SU-DHL-6 (cell line): ENCODE results near the gene PPP2R5D.

Experiments used
- H2AFZ ChIP-seq: fragments of 200-600 bp; sonication (generic); 2 replicates; pipeline ENCODE4 v1.6.1; 2014; ENCODE audit warnings: low read depth, mild to moderate bottlenecking, moderate library complexity, mixed read lengths, antibody characterized with exemption, low read length; ENCODE audit not compliant: severe bottlenecking
- H3F3A ChIP-seq: fragments of 200-600 bp; shearing (Covaris generic); 2 replicates; pipeline ENCODE4 v1.6.0; 2016; ENCODE audit warnings: antibody characterized with exemption, mild to moderate bottlenecking; ENCODE audit not compliant: insufficient read depth
- H3K27ac ChIP-seq: fragments of 200-600 bp; sonication (generic); 2 replicates; pipeline ENCODE4 v1.5.1; 2016; ENCODE audit warnings: low read depth, mild to moderate bottlenecking, low read length, moderate library complexity, mixed read lengths
- H3K27me3 ChIP-seq: fragments of 200-600 bp; sonication (generic), shearing (Covaris generic); 2 replicates; pipeline ENCODE4 v1.6.0; 2014; ENCODE audit warnings: mild to moderate bottlenecking, low read length
- H3K36me3 ChIP-seq: fragments of 200-600 bp; sonication (generic); 2 replicates; pipeline ENCODE4 v1.6.1; 2014; ENCODE audit warnings: mild to moderate bottlenecking, low read length, mixed read lengths
- H3K4me2 ChIP-seq: fragments of 300-600, 200-600 bp; shearing (Covaris generic), sonication (generic); 2 replicates; pipeline ENCODE4 v1.6.0; 2014; ENCODE audit warnings: low read length, low read depth, mild to moderate bottlenecking; ENCODE audit not compliant: poor library complexity, severe bottlenecking
- H3K4me3 ChIP-seq: fragments of 200-600 bp; sonication (generic); 2 replicates; pipeline ENCODE4 v1.5.1; 2014; ENCODE audit warnings: antibody characterized with exemption, low read length, mild to moderate bottlenecking, mixed read lengths; ENCODE audit not compliant: insufficient read depth, poor library complexity, severe bottlenecking
- H3K79me2 ChIP-seq: fragments of 200-600 bp; sonication (generic); 2 replicates; pipeline ENCODE4 v1.6.1; 2014; ENCODE audit warnings: mild to moderate bottlenecking, low read length, moderate library complexity; ENCODE audit not compliant: insufficient read depth
- H3K9ac ChIP-seq: fragments of 200-600 bp; sonication (generic); 2 replicates; pipeline ENCODE4 v1.7.0; 2014; ENCODE audit warnings: mild to moderate bottlenecking, low read length
- H3K9me2 ChIP-seq: fragments of 200-600 bp; sonication (generic); replicated peaks from 2 replicates; pipeline ENCODE4 v1.6.1; 2014; ENCODE audit warnings: low read length; ENCODE audit not compliant: insufficient read depth
- H3K9me3 ChIP-seq: fragments of 200-600 bp; sonication (generic); 2 replicates; pipeline ENCODE4 v1.6.1; 2014; ENCODE audit warnings: low read length, mixed read lengths; ENCODE audit not compliant: insufficient read depth
- H4K20me1 ChIP-seq: fragments of 200-600 bp; sonication (generic); 2 replicates; pipeline ENCODE4 v1.6.1; 2014; ENCODE audit warnings: low read depth, mild to moderate bottlenecking, antibody characterized with exemption, low read length, moderate library complexity, mixed read lengths
- EZH2phosphoT487 ChIP-seq: fragments of 200-600 bp; sonication (generic), shearing (Covaris generic); conservative IDR thresholded peaks from 2 replicates; pipeline ENCODE4 v1.6.1; 2018; ENCODE audit warnings: mild to moderate bottlenecking, antibody characterized with exemption, low read length, moderate library complexity, mixed read lengths
- TF ChIP-seq, protein P1 (sequence below): fragments of 200-600 bp; sonication (generic); IDR thresholded peaks from one replicate; pipeline ENCODE4 v1.5.1; 2017; ENCODE audit warnings: antibody characterized with exemption, mild to moderate bottlenecking, low read length, moderate library complexity; ENCODE audit not compliant: insufficient read depth, poor library complexity, severe bottlenecking

The PPP2R5D gene

DNA sequence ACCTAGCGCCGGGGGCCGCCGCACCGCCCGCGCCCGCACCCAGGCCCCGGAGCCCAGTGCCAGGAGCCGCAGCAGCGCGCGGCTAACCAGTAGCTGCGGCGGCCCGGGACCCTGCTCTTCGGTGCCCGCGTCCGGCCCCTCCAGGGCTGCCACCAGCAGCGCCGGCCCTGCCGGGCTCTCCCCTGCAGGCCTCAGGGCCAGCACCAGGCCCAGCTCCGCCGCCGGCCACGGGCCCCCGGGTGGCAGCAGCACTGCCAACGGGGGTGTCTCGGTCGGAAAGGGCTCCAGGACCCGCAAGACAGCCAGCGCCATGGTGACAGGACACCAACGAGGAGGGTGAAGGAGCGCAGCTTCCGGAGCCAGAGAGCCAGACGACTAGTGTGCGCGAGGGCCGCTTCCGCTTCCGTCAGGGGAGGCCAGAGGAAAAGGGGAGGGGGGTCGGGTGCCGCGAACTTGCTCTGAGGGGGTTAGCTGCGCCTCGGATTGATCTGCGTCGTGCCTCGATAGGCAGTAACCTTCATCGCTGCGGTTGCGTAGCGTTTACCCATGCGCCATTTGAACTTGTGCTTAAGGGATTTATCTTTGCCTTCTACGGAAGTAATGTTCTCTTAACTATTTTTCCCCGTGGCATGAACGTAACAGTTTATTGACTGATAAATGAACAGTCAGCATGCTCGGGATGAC is 5.4 kb upstream of the PPP2R5D start, which contains the start of gene PEX6:
TSS of gene PEX6 (minus strand) at position 343 of the 684 bp plus-strand sequence. CDS start at position 312, 31 bp downstream.
- H4K20me1 ChIP-seq = no peaks in the 10 kb centered on the region
- H3K79me2 ChIP-seq = peaks cover 38% of the 10 kb centered on the region
- peak within 1 kb of the TSS; percentile 80 for H2AFZ ChIP-seq
- peaks cover 5% of the 10 kb centered on the region; the same call in 1 of the 2 replicates for H3K36me3 ChIP-seq
- H3K9ac ChIP-seq = peak within 1 kb of the TSS; percentile 85
- peaks cover 19% of the 10 kb centered on the region for H3F3A ChIP-seq
- H3K4me3 ChIP-seq = peak within 1 kb of the TSS; percentile 75
- no peaks in the 10 kb centered on the region for H3K27me3 ChIP-seq
- no peaks in the 10 kb centered on the region for H3K9me2 ChIP-seq
- H3K4me2 ChIP-seq = peak within 1 kb of the TSS; percentile 84
- no peaks in the 10 kb centered on the region for H3K9me3 ChIP-seq
- peak within 1 kb of the TSS; percentile 58 for H3K27ac ChIP-seq
- TF ChIP-seq, protein P1, sequence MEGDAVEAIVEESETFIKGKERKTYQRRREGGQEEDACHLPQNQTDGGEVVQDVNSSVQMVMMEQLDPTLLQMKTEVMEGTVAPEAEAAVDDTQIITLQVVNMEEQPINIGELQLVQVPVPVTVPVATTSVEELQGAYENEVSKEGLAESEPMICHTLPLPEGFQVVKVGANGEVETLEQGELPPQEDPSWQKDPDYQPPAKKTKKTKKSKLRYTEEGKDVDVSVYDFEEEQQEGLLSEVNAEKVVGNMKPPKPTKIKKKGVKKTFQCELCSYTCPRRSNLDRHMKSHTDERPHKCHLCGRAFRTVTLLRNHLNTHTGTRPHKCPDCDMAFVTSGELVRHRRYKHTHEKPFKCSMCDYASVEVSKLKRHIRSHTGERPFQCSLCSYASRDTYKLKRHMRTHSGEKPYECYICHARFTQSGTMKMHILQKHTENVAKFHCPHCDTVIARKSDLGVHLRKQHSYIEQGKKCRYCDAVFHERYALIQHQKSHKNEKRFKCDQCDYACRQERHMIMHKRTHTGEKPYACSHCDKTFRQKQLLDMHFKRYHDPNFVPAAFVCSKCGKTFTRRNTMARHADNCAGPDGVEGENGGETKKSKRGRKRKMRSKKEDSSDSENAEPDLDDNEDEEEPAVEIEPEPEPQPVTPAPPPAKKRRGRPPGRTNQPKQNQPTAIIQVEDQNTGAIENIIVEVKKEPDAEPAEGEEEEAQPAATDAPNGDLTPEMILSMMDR = no peak
- TF ChIP-seq EZH2phosphoT487 = no peak

DNA sequence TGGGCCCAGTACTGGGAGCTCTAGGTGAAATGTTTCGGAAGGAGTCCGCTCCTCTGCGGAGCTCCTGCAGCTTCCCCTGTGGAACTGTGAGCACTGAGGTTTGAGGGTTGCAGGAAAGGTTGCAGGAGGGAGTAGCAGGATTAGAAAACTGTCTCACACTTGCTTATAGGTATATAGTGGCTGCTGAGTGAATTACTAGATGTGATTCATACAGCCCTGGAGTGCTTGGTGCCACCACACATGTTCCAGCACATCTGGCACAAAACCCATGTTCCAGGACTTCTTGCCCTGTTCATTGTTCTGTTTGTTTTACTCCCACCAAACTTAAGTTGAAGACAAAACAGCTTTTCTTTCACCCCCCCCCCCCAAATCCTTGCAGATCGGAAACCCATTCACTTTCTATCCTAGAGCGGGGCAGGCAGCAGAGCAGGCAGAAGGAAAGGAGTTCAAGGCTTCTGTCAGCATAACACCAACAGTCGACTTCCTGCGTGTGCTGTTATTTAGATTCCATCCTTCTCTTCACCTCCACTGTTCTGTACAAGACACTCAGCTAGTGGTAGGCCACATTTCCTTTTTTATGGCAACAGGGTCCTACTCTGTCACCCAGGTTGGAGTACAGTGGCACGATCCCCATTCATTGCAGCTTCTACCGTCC is 4.7 kb upstream of the PPP2R5D start:
- H3K4me3 ChIP-seq = peak overlapping the region; percentile 75
- peak overlapping the region; percentile 84 for H3K4me2 ChIP-seq
- H3K27me3 ChIP-seq = no peaks in the 10 kb centered on the region
- H3K9me2 ChIP-seq = no peaks in the 10 kb centered on the region
- H2AFZ ChIP-seq = peak overlapping the region; percentile 80
- H3F3A ChIP-seq = peaks cover 19% of the 10 kb centered on the region
- TF ChIP-seq, protein P1 = no peak
- no peak for TF ChIP-seq EZH2phosphoT487
- peaks cover 5% of the 10 kb centered on the region; the same call in 1 of the 2 replicates for H3K36me3 ChIP-seq
- H3K79me2 ChIP-seq = peaks cover 38% of the 10 kb centered on the region
- H3K9me3 ChIP-seq = no peaks in the 10 kb centered on the region
- H4K20me1 ChIP-seq = no peaks in the 10 kb centered on the region
- H3K9ac ChIP-seq = peak overlapping the region; percentile 85
- peak overlapping the region; percentile 58 for H3K27ac ChIP-seq

GRCh38 chr6:42981836-42982235 is 2.5 kb upstream of the PPP2R5D start:
- peaks cover 28% of the 10 kb centered on the region for H3K79me2 ChIP-seq
- H3K27ac ChIP-seq = no peak overlapping the region
- no peaks in the 10 kb centered on the region for H4K20me1 ChIP-seq
- H3K9me2 ChIP-seq = no peaks in the 10 kb centered on the region
- H3K27me3 ChIP-seq = no peaks in the 10 kb centered on the region
- H3K9me3 ChIP-seq = no peaks in the 10 kb centered on the region
- peaks cover 9% of the 10 kb centered on the region for H3F3A ChIP-seq
- TF ChIP-seq, protein P1 = no peak
- no peak for TF ChIP-seq EZH2phosphoT487
- peaks cover 2% of the 10 kb centered on the region; the same call in 1 of the 2 replicates for H3K36me3 ChIP-seq
- no peak overlapping the region for H3K4me2 ChIP-seq
- no peak overlapping the region for H3K9ac ChIP-seq
- H3K4me3 ChIP-seq = no peak overlapping the region
- no peak overlapping the region for H2AFZ ChIP-seq
